Ishikawa (cell line): Measurements from ENCODE around the gene TPX2.

Source experiments
- CEBPB ChIP-seq: IDR thresholded peaks from 2 replicates; pipeline ENCODE4 v1.6.1; 2012
- CREB1 ChIP-seq: IDR thresholded peaks from 2 replicates; pipeline ENCODE4 v1.6.1; 2012; ENCODE audit warnings: low read depth
- EP300 ChIP-seq: IDR thresholded peaks from 2 replicates; pipeline ENCODE4 v1.6.1; 2012; ENCODE audit warnings: borderline replicate concordance
- RAD21 ChIP-seq: IDR thresholded peaks from 2 replicates; pipeline ENCODE4 v1.6.1; 2012; ENCODE audit warnings: low read depth
- TAF1 ChIP-seq: IDR thresholded peaks from 2 replicates; pipeline ENCODE4 v1.6.1; 2012; ENCODE audit warnings: low read depth, mild to moderate bottlenecking
- TCF12 ChIP-seq: IDR thresholded peaks from 2 replicates; pipeline ENCODE4 v1.6.1; 2012; ENCODE audit warnings: low read depth
- YY1 ChIP-seq: IDR thresholded peaks from 2 replicates; pipeline ENCODE4 v1.6.1; 2012; ENCODE audit warnings: low read depth
- TF ChIP-seq, protein P1 (sequence below): IDR thresholded peaks from 2 replicates; pipeline ENCODE4 v1.6.1; 2012

DNA sequence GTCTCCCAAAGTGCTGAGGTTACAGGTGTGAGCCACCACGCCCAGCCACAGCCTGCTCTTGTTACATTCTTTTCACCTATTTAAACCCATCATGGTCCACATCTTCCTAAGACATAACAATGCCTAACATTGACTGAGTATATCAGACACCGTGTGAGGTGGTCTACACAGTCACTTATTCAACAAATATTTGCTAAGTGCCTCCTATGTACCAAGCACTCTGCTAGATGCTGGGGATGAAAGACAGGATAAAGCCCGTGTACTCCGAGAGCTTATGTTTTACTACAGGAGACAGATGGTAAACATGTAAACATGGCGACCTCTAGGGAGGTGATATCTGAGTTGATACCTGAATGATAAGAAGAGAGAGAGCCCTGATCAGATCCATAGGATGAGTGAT is 29.2 kb upstream of the TPX2 start:
- TF ChIP-seq YY1 (no peak), CEBPB (no peak), CREB1 (no peak), TCF12 (no peak), RAD21 (no peak), EP300 (no peak), TAF1 (no peak)
- TF ChIP-seq, protein P1, sequence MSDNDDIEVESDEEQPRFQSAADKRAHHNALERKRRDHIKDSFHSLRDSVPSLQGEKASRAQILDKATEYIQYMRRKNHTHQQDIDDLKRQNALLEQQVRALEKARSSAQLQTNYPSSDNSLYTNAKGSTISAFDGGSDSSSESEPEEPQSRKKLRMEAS, result no peak
